Right lung (tissue), 5 donors: ENCODE data around the gene ZNF740. TPM values are rescaled to one million over a fixed set of nuclear protein-coding genes. Genes with fewer than 3 reads are reported as not detected.

Experiments
- DNase-seq, 2 donors: peaks; one replicate each; pipeline ENCODE4 v3.0.0-alpha.2; 2013
- polyA plus RNA-seq, 5 donors: library from polyadenylated mRNA; unstranded; fragments of 120-200 nt; gene quantifications; one replicate each; pipeline versions ENCODE4 v1.2.1 to v1.2.3, GENCODE V29; 2013; ENCODE audit warnings: inconsistent platforms in 1 of 5, low replicate concordance in 1 of 5; ENCODE audit not compliant: insufficient read length in 5 of 5, insufficient read depth in 1 of 5

ZNF740 gene
- polyA plus RNA-seq, 5 donors: 49.5 to 66.6 (median 63.9) TPM

DNA sequence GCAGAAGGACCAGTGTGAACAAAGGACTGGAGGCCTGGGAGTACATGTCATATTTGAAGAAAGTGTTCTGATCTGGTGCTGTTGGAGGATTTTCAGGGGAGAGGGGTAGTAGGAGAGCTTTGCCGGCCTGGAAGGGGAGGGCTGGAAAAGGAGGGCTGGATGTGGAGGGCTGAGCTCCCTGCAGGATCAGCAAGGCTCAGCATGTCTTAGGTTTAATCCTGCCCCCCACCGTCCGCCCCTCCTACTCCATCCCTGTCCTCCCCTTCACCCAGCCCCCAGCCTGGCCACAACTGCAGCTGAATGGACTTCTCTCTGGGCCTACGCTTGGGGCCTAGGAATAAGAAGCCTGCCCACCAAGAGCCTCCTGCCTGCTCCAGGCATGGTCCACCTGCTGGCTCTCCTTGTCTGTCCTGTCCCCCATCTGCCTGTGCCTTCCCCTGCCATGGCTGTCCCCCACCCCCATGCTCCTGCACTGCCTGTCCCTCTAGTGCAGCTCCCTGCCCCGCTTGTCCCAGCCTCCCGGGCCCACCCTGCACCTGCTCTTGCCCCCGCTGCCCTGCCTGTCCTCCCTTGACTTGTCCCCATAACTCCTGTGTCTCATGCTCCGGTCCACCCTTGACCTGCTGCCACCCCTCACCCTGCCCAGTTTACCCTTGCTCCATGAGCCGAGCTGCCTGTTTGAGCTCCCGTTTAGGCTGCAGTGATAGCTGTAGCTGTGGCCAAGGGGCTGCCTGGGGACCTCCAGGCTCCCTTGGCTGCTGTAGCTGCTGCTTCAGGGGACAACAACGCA is 61.3 kb downstream of the ZNF740 start:
- DNase-seq: no peak

DNA sequence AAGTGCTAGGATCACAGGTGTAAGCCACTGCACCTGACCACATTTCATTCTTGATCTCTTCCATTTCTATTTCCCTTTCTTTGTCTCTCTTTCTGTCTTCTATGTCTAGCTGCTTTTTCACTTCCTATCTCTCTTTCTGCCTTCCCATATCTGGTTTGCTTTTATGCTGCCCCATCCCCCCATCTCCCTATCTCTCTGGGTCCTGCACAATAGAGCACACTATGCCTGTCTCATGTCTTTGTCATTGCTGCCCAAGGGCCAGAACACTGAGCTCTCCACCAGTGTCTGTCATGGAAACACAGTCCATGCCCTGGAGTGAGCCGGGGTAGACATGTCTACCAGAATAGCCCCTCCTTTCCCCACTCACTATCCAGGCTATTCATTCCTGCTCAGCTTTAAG is 63.8 kb downstream of the ZNF740 start:
- no peak for DNase-seq

Other genes starting within 250 kb of the ZNF740 start
- 100 to 1,000 TPM in 4 of 5 donors, 10 to 100 TPM in 1; 90.5 to 152 (median 114) TPM for gene KRT18, start 231.6 kb upstream of the ZNF740 start, polyA plus RNA-seq
- gene EIF4B, start 174.3 kb upstream of the ZNF740 start, polyA plus RNA-seq: 100 to 1,000 TPM; 400 to 558 (median 539) TPM
- gene TNS2, start 130.7 kb upstream of the ZNF740 start, polyA plus RNA-seq: 100 to 1,000 TPM in 4 of 5 donors, 10 to 100 TPM in 1; 96.5 to 138 (median 126) TPM
- 10 to 100 TPM; 13.9 to 22.0 (median 17.8) TPM for gene SPRYD3, start 101.3 kb upstream of the ZNF740 start, polyA plus RNA-seq
- gene IGFBP6, start 83.1 kb upstream of the ZNF740 start, polyA plus RNA-seq: 10 to 100 TPM in 4 of 5 donors, 1 to 10 TPM in 1; 9.6 to 25.1 (median 19.0) TPM
- under 1 TPM; 0.19 to 0.37 (median 0.23) TPM for gene SOAT2, start 77.2 kb upstream of the ZNF740 start, polyA plus RNA-seq
- gene CSAD, start 203 bp downstream of the ZNF740 start, polyA plus RNA-seq: 100 to 1,000 TPM in 1 of 5 donors, 10 to 100 TPM in 4; 71.4 to 117 (median 80.3) TPM
- 1 to 10 TPM in 4 of 5 donors, under 1 TPM in 1; 0.90 to 2.1 (median 1.2) TPM for gene ITGB7, start 26.5 kb downstream of the ZNF740 start, polyA plus RNA-seq
- 10 to 100 TPM; 41.7 to 59.8 (median 49.2) TPM for gene RARG, start 51.5 kb downstream of the ZNF740 start, polyA plus RNA-seq
- 10 to 100 TPM in 3 of 5 donors, 1 to 10 TPM in 2; 8.4 to 20.4 (median 13.0) TPM for gene ESPL1, start 87.6 kb downstream of the ZNF740 start, polyA plus RNA-seq
- gene PFDN5, start 114.8 kb downstream of the ZNF740 start, polyA plus RNA-seq: 100 to 1,000 TPM; 683 to 991 (median 734) TPM
- gene MYG1, start 119.0 kb downstream of the ZNF740 start, polyA plus RNA-seq: 10 to 100 TPM; 39.1 to 56.6 (median 42.6) TPM
- 10 to 100 TPM; 73.3 to 91.6 (median 81.6) TPM for gene AAAS, start 140.9 kb downstream of the ZNF740 start, polyA plus RNA-seq
- gene SP7, start 155.6 kb downstream of the ZNF740 start, polyA plus RNA-seq: under 1 TPM in 3 of 5 donors, not detected in 2; 0.07 to 0.10 (median 0.08) TPM
- 10 to 100 TPM; 57.9 to 84.6 (median 78.5) TPM for gene SP1, start 199.5 kb downstream of the ZNF740 start, polyA plus RNA-seq
- 1 to 10 TPM; 1.4 to 2.6 (median 2.3) TPM for gene AMHR2, start 243.1 kb downstream of the ZNF740 start, polyA plus RNA-seq